NCI-H1105 treated with DMSO at 0.1 percent for 48 hours (cell line): ENCODE data around the gene LCORL.
"Not testable (repeated sequence)": the region's sequence is repeated elsewhere in the genome, so short reads cannot be mapped to it uniquely, and the experiment has no call there.

Source experiments
- DNase-seq: peaks from one replicate; lab custom pipeline; 2025; lab: John Stamatoyannopoulos, UW

The LCORL gene

GRCh38 chr4:18020145-18020670 lies 1.3 kb downstream of the LCORL start:
- DNase-seq: peak; percentile 0

- DNase-seq: no peak
These were observed 7.3 kb downstream of the LCORL start for GRCh38 chr4:18014269-18014668.

GRCh38 chr4:18012807-18013462 lies 8.6 kb downstream of the LCORL start:
- no peak for DNase-seq

GRCh38 chr4:18012134-18012806 lies 9.3 kb downstream of the LCORL start:
- no peak for DNase-seq

- no peak for DNase-seq
These were observed 13.9 kb downstream of the LCORL start for GRCh38 chr4:18007625-18008024.

GRCh38 chr4:18006432-18006831 lies 15.1 kb downstream of the LCORL start:
- not testable (repeated sequence) for DNase-seq

- DNase-seq: no peak
These were observed 24.4 kb downstream of the LCORL start for GRCh38 chr4:17997129-17997528.

GRCh38 chr4:17995165-17995564 lies 26.4 kb downstream of the LCORL start:
- DNase-seq: no peak

- DNase-seq: no peak
These were observed 35.7 kb downstream of the LCORL start for GRCh38 chr4:17985832-17986231.

- no peak for DNase-seq
These were observed 40.5 kb downstream of the LCORL start for GRCh38 chr4:17981063-17981462.

GRCh38 chr4:17968721-17969120 lies 52.8 kb downstream of the LCORL start:
- DNase-seq: no peak

- DNase-seq: no peak
These were observed 54.5 kb downstream of the LCORL start for GRCh38 chr4:17967078-17967477.

- no peak for DNase-seq
These were observed 55.2 kb downstream of the LCORL start for GRCh38 chr4:17966312-17966711.

- DNase-seq: no peak
These were observed 57.0 kb downstream of the LCORL start for GRCh38 chr4:17964576-17964975.

- no peak for DNase-seq
These were observed 59.4 kb downstream of the LCORL start for GRCh38 chr4:17962171-17962570.

GRCh38 chr4:17961249-17961648 lies 60.3 kb downstream of the LCORL start:
- no peak for DNase-seq

GRCh38 chr4:17958181-17958580 lies 63.4 kb downstream of the LCORL start:
- no peak for DNase-seq

GRCh38 chr4:17957688-17958087 lies 63.9 kb downstream of the LCORL start:
- no peak for DNase-seq

GRCh38 chr4:17956245-17956644 lies 65.3 kb downstream of the LCORL start:
- no peak for DNase-seq

- DNase-seq: no peak
These were observed 76.3 kb downstream of the LCORL start for GRCh38 chr4:17945303-17945702.

GRCh38 chr4:17941731-17942130 lies 79.8 kb downstream of the LCORL start:
- DNase-seq: no peak

- DNase-seq: no peak
These were observed 82.5 kb downstream of the LCORL start for GRCh38 chr4:17939054-17939453.

- DNase-seq: no peak
These were observed 87.3 kb downstream of the LCORL start for GRCh38 chr4:17934286-17934685.

- no peak for DNase-seq
These were observed 88.4 kb downstream of the LCORL start for GRCh38 chr4:17933126-17933525.
